HG02763 (cell line): ENCODE measurements around the gene ANKRD20A1.
"Not testable (repeated sequence)": the region's sequence is repeated elsewhere in the genome, so short reads cannot be mapped to it uniquely, and the experiment has no call there.

Experiments
- ATAC-seq: cut with Tn5 transposase; IDR thresholded peaks from one replicate; pipeline ENCODE4 v1.9.1; 2021; ENCODE audit warnings: mild to moderate bottlenecking, moderate library complexity; ENCODE audit not compliant: unreplicated experiment

Gene ANKRD20A1

DNA sequence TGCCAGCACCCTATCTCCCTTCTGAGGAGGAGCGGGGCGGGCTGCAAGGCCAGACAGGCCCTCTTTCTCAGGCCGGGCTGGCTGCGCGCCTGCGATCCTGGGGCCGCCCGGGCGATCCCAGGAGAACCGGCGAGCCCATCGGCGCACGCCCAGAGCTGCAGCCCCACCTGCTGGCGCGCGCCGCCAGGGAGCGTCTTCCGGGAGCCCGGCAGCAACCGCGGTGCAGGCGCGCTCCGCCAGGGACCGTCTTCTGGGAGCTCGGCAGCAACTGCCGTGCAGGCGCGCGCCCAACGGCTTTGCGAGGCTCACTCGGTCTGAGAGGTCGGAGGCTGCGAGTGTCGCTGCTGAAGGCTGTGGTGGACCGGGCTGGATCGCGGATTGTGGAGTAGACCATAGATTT lies at the start of gene ANKRD20A1:
TSS of gene ANKRD20A1 (plus strand) at position 61 of the 400 bp plus-strand sequence. CDS start 496 bp downstream, outside the sequence.
- not testable (repeated sequence) for ATAC-seq

DNA sequence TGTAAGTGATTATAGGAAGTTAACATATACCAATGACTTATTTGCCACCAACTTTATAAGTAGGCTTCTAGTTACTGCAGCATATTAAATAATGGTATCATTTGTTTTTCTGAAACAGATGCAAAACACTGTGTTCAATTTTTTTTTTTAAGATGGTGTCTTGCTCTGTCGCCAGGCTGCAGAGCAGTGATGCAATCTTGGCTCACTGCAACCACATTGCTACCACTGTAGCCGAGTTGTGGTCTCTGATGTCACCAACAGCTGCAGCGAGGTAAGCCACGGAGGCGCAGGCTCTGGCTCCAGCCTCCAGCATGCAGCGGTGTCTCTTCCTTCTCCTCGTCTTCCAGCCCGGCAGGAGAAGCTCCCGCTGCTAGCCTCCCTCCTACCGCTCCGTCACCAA lies 26.6 kb upstream of the ANKRD20A1 start:
- ATAC-seq, result not testable (repeated sequence)
